HEK293 (cell line): ENCODE results near the gene SERPINE2.

Experiments used
- CTCF ChIA-PET: fragments of 350-600 bp; formaldehyde crosslinking; extraction: SDS; loops from one replicate; lab custom pipeline; 2021; ENCODE audit warnings: antibody characterized with exemption; lab: Yijun Ruan, JAX
- POLR2A ChIA-PET: fragments of 300-600 bp; formaldehyde crosslinking; extraction: SDS; loops from one replicate; lab custom pipeline; 2020; ENCODE audit warnings: antibody characterized with exemption, inconsistent platforms; lab: Yijun Ruan, JAX
- H3K27ac ChIP-seq: fragments of 200-500 bp; sonication (Bioruptor generic); 2 replicates; pipeline ENCODE4 v1.5.1; 2014; ENCODE audit warnings: low read depth, low read length, control low read depth, inconsistent platforms; ENCODE audit errors: extremely low read depth
- H3K36me3 ChIP-seq, 2 experiments: fragments of 200-500 bp in 1 of 2; sonication (Bioruptor generic) in 1 of 2; 1 replicate in 1 of 2; 2 replicates in 1 of 2; pipeline ENCODE4 v1.5.1; 2014 to 2017; ENCODE audit warnings: inconsistent platforms in 2 of 2, low read length in 2 of 2; ENCODE audit not compliant: control insufficient read depth in 2 of 2, insufficient read depth in 1 of 2
- H3K4me1 ChIP-seq: fragments of 200-500 bp; sonication (Bioruptor generic); 2 replicates; pipeline ENCODE4 v1.5.1; 2014; ENCODE audit warnings: mild to moderate bottlenecking, low read length, inconsistent platforms; ENCODE audit not compliant: control insufficient read depth, insufficient read depth
- H3K4me3 ChIP-seq: 2 replicates; pipeline ENCODE4 v1.5.1; 2011; ENCODE audit warnings: low read depth, mild to moderate bottlenecking, control low read depth, low read length, moderate library complexity
- H3K9me3 ChIP-seq: fragments of 200-500 bp; sonication (Bioruptor generic); 2 replicates; pipeline ENCODE4 v1.5.1; 2014; ENCODE audit warnings: low read depth, low read length, inconsistent platforms; ENCODE audit not compliant: control insufficient read depth, insufficient read depth
- OSR2 ChIP-seq: fragments of 450-650 bp; formaldehyde crosslinking; IDR thresholded peaks from 2 replicates; pipeline ENCODE4 v1.5.1; 2016; ENCODE audit warnings: missing biosample characterization, missing genetic modification characterization
- PATZ1 ChIP-seq: fragments of 450-650 bp; formaldehyde crosslinking; IDR thresholded peaks from 2 replicates; pipeline ENCODE4 v1.5.1; 2016; ENCODE audit warnings: missing biosample characterization, missing genetic modification characterization
- PRDM1 ChIP-seq: fragments of 450-650 bp; formaldehyde crosslinking; IDR thresholded peaks from 2 replicates; pipeline ENCODE4; 2016; ENCODE audit warnings: missing biosample characterization, missing genetic modification characterization
- SP2 ChIP-seq: fragments of 450-650 bp; formaldehyde crosslinking; IDR thresholded peaks from 2 replicates; pipeline ENCODE4 v1.5.1; 2016; ENCODE audit warnings: missing biosample characterization, missing genetic modification characterization
- ZBTB10 ChIP-seq: fragments of 450-650 bp; formaldehyde crosslinking; IDR thresholded peaks from 2 replicates; pipeline ENCODE4 v1.5.1; 2016; ENCODE audit warnings: missing biosample characterization, missing genetic modification characterization
- ZBTB6 ChIP-seq: fragments of 450-650 bp; formaldehyde crosslinking; IDR thresholded peaks from 2 replicates; pipeline ENCODE4 v1.5.1; 2017; ENCODE audit warnings: missing biosample characterization, missing genetic modification characterization
- ZNF239 ChIP-seq: fragments of 450-650 bp; formaldehyde crosslinking; IDR thresholded peaks from 2 replicates; pipeline ENCODE4 v1.5.1; 2016; ENCODE audit warnings: missing biosample characterization, missing genetic modification characterization
- ZNF24 ChIP-seq: fragments of 450-650 bp; formaldehyde crosslinking; IDR thresholded peaks from 2 replicates; pipeline ENCODE4 v1.5.1; 2016; ENCODE audit warnings: missing biosample characterization, missing genetic modification characterization
- ZNF280D ChIP-seq: fragments of 450-650 bp; formaldehyde crosslinking; IDR thresholded peaks from 2 replicates; pipeline ENCODE4 v1.5.1; 2016; ENCODE audit warnings: missing biosample characterization, missing genetic modification characterization
- ZNF302 ChIP-seq: fragments of 450-650 bp; formaldehyde crosslinking; IDR thresholded peaks from 2 replicates; pipeline ENCODE4 v1.5.1; 2016; ENCODE audit warnings: missing biosample characterization, missing genetic modification characterization, low read depth
- ZNF548 ChIP-seq: fragments of 450-650 bp; formaldehyde crosslinking; IDR thresholded peaks from 2 replicates; pipeline ENCODE4 v1.5.1; 2016; ENCODE audit warnings: missing biosample characterization, missing genetic modification characterization
- ZNF558 ChIP-seq: fragments of 450-650 bp; formaldehyde crosslinking; IDR thresholded peaks from 2 replicates; pipeline ENCODE4 v1.5.1; 2016; ENCODE audit warnings: missing biosample characterization, missing genetic modification characterization
- ZNF768 ChIP-seq: fragments of 450-650 bp; formaldehyde crosslinking; IDR thresholded peaks from 2 replicates; pipeline ENCODE4 v1.5.1; 2018; ENCODE audit warnings: missing biosample characterization, mild to moderate bottlenecking, missing genetic modification characterization
- ZNF792 ChIP-seq: fragments of 450-650 bp; formaldehyde crosslinking; IDR thresholded peaks from 2 replicates; pipeline ENCODE4 v1.5.1; 2016; ENCODE audit warnings: missing biosample characterization, missing genetic modification characterization
- ZSCAN5A ChIP-seq: fragments of 450-650 bp; formaldehyde crosslinking; IDR thresholded peaks from 2 replicates; pipeline ENCODE4 v1.5.1; 2016; ENCODE audit warnings: missing biosample characterization, missing genetic modification characterization

Gene SERPINE2

GRCh38 chr2:224033601-224034000, 5.5 kb downstream of the SERPINE2 start:
- Histone ChIP-seq H3K27ac (no peak overlapping the region), H3K4me1 (peaks cover 14% of the 10 kb centered on the region; the same call in 1 of the 2 replicates), H3K9me3 (no peaks in the 10 kb centered on the region), H3K36me3 (peaks cover 0 to 12% of the 10 kb centered on the region in 2 experiments; a peak in 1 of 3 replicates), H3K4me3 (no peak overlapping the region)
- TF ChIP-seq ZNF24 (tag by site-specific recombination), result no peak
- ChIA-PET POLR2A (no interaction called here), CTCF (no interaction called here)

- peaks cover 6% of the 10 kb centered on the region; the same call in 1 of the 2 replicates for H3K4me1 ChIP-seq
- no peaks in the 10 kb centered on the region for H3K9me3 ChIP-seq
- ChIA-PET POLR2A (no interaction called here), CTCF (no interaction called here)
- H3K27ac ChIP-seq, result no peak overlapping the region
- no peak for TF ChIP-seq ZSCAN5A (tag by site-specific recombination)
- no peak for TF ChIP-seq ZNF548 (tag by site-specific recombination)
- H3K36me3 ChIP-seq, result peaks cover 0 to 12% of the 10 kb centered on the region in 2 experiments; a peak in 1 of 3 replicates
- no peak overlapping the region for H3K4me3 ChIP-seq
These were observed 6.8 kb downstream of the SERPINE2 start for GRCh38 chr2:224032283-224032682.

GRCh38 chr2:224031358-224031970, 7.6 kb downstream of the SERPINE2 start:
- H3K36me3 ChIP-seq, result peaks cover 0 to 12% of the 10 kb centered on the region in 2 experiments; a peak in 1 of 3 replicates
- no peaks in the 10 kb centered on the region for H3K4me1 ChIP-seq
- no peak overlapping the region for H3K4me3 ChIP-seq
- CTCF ChIA-PET, result no interaction called here
- H3K9me3 ChIP-seq, result no peaks in the 10 kb centered on the region
- no peak for TF ChIP-seq OSR2 (tag by site-specific recombination)
- TF ChIP-seq ZNF239, result no peak
- TF ChIP-seq ZNF792 (tag by site-specific recombination), result no peak
- TF ChIP-seq SP2 (tag by site-specific recombination), result 0 out of 2 replicates have a peak, but pooled peaks have one; percentile 6
- no peak for TF ChIP-seq ZNF558 (tag by site-specific recombination)
- TF ChIP-seq, all 188 proteins: peak for 1
- POLR2A ChIA-PET, result no interaction called here
- no peak overlapping the region for H3K27ac ChIP-seq

- Histone ChIP-seq H3K9me3 (no peaks in the 10 kb centered on the region), H3K27ac (no peak overlapping the region), H3K36me3 (peaks cover 0 to 12% of the 10 kb centered on the region in 2 experiments; a peak in 1 of 3 replicates), H3K4me1 (no peaks in the 10 kb centered on the region), H3K4me3 (no peak overlapping the region)
- ChIA-PET CTCF (no interaction called here), POLR2A (no interaction called here)
- no peak for TF ChIP-seq ZBTB10 (tag by site-specific recombination)
- TF ChIP-seq ZNF280D (tag by site-specific recombination), result no peak
- no peak for TF ChIP-seq PATZ1 (tag by site-specific recombination)
- TF ChIP-seq ZSCAN5A (tag by site-specific recombination), result no peak
- no peak for TF ChIP-seq ZNF302 (tag by site-specific recombination)
- no peak for TF ChIP-seq ZNF768
- no peak for TF ChIP-seq PRDM1 (tag by site-specific recombination)
- no peak for TF ChIP-seq ZBTB6 (tag by site-specific recombination)
These were observed 8.3 kb downstream of the SERPINE2 start for GRCh38 chr2:224030786-224031185.
